Suprapubic skin (tissue), 4 donors: ENCODE results near the gene CASTOR1.

Experiments
- POLR2A ChIP-seq, 2 donors: fragments of 450-650 bp; IDR thresholded peaks; one replicate each; pipeline ENCODE4 v1.6.1; 2017; ENCODE audit warnings: antibody characterized with exemption in 2 of 2, mild to moderate bottlenecking in 2 of 2, moderate library complexity in 2 of 2
- POLR2AphosphoS5 ChIP-seq, 3 donors: sonication (generic); formaldehyde crosslinking; IDR thresholded peaks; one replicate each; pipeline ENCODE4 v1.6.1; 2017; ENCODE audit warnings: antibody characterized with exemption in 3 of 3

GRCh38 chr22:30238661-30239487 lies 50.4 kb downstream of the CASTOR1 start:
- TF ChIP-seq POLR2AphosphoS5 (IDR thresholded peaks at IDR 0.05), result no peak
- TF ChIP-seq POLR2A (IDR thresholded peaks at IDR 0.05), result no peak
